Measurements from ENCODE around the gene SLC6A12.

Gene SLC6A12

GRCh38 chr12:177980-178828 lies 35.8 kb downstream of the SLC6A12 start:
- TF ChIP-seq GATA1 (IDR thresholded peaks at IDR 0.05; ENCODE audit: low read depth, low read length): no peak
- TF ChIP-seq POLR2A (IDR thresholded peaks at IDR 0.05; ENCODE audit: low read length): no peak

DNA sequence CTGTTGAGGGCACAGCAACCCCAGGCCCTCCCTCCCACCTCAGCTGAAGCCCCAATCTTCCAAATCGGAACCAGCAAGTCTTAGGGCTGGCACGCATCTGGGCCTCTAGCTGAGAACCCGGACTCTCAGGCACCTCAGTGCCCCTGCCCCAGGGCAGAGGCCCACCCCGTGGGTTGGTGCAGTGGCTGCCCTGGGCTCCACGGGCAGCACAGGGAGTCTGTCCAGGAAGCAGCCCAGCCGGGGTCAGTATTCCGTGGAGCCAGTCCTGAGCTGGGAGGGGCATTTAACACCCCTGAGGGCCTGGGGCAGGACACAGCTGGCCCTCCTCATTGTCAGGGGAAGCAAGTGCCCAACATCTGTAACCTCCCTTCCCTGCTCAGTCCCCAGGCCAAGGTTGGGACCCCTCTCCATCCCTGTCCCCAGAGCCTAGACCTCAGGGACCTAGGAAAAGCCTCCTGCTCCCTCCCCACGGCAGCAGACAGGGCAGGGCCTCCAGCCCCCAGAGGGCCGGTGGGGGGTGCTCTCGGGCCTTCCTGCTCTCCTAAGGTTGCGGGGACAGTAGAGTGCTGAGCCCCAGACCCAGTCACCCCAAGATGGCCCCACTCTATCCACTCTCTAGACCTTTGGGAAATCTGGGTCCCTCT lies 36.5 kb downstream of the SLC6A12 start:
- TF ChIP-seq POLR2A (IDR thresholded peaks at IDR 0.05; ENCODE audit: low read length) (no peak), GATA1 (IDR thresholded peaks at IDR 0.05; ENCODE audit: low read depth, low read length) (no peak)
- DNase-seq: no peak

More at GRCh38 chr12:177980-178828, 35.8 kb downstream of the SLC6A12 start:
- DNase-seq: no peak

DNA sequence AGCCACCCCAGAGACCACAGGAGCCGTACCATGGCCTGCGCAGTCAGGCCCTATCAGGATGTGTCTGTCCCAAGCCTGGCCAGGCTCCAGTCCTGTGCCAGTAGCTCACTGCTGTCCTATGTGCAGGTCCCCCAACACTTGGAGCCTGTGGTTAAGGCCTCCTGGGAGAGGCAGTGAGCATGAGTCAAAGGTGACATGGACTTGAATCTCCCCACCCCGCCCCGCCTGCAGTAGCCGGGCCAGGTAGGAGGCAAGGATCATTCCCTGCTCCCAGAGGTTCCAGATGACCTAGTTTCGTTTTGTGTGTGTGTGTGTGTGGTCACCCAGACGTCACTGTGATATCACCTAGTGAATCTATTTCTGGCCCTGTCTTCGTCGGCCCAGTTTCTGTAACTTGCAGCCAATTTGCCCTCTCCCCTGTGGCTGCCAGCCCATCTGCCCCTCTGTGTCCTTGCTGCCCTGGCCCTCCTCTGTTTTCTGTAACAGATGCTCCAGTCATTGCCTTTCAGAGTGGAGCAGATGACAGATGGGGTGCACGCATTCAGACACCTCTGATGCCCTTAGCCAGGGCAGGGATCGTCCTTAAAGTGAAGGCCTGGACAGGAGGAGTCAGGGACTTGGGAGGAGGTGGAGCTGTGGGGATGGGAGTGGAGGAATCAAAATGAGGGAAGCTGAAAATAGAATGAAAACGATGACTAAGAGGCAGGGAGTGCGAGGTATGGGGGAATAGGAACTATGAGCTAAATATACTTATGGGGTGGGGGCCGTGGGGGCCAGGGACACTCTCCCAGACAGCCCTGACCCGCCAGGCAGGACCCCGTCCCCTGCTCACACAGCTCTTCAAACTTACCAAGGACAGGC lies 37.4 kb downstream of the SLC6A12 start:
- TF ChIP-seq POLR2A (IDR thresholded peaks at IDR 0.05; ENCODE audit: low read length) (peak; percentile 34), GATA1 (IDR thresholded peaks at IDR 0.05; ENCODE audit: low read depth, low read length) (no peak)
- peak in 1 of 2 experiments; percentile 13 for DNase-seq

GRCh38 chr12:175759-176158 lies 38.2 kb downstream of the SLC6A12 start:
- TF ChIP-seq POLR2A (IDR thresholded peaks at IDR 0.05; ENCODE audit: low read length) (no peak), GATA1 (IDR thresholded peaks at IDR 0.05; ENCODE audit: low read depth, low read length) (no peak)
- DNase-seq: no peak

DNA sequence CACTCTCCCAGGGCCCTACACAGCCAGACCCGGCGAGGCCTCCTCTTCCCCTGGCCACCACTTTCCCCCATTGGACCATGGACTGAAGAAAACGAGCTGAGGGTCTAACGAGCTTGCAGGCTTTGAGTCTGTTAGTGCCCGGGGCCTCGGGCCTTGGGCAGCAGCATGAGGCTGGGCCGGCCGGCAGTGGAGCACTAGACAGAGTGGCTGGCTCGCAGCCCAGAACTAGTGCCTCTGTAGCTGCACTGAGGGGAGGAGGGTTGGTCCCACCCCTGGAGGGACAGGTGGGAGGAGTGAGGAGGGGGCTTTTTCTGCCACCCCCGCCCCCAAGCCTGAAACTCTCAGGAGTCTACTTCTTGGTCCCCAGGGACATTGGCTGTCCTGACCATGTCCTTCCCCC lies 38.7 kb downstream of the SLC6A12 start:
- peak; percentile 16 for TF ChIP-seq POLR2A (IDR thresholded peaks at IDR 0.05; ENCODE audit: low read length)
- no peak for TF ChIP-seq GATA1 (IDR thresholded peaks at IDR 0.05; ENCODE audit: low read depth, low read length)
- DNase-seq: peak in 1 of 2 experiments; percentile 18

DNA sequence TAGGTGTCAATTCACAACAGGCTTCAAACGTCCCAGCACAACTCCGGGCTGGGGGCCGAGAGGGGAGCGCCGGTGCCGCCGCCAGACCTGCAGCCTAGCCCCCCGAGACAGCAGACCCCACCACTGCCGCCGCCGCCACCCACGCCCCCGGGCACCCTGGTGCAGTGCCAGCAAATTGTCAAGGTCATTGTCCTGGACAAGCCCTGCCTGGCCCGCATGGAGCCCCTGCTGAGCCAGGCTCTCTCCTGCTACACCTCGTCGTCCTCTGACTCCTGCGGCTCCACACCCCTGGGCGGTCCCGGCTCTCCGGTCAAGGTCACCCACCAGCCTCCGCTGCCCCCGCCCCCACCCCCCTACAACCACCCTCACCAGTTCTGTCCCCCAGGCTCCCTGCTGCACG lies 39.4 kb downstream of the SLC6A12 start:
- TF ChIP-seq POLR2A (IDR thresholded peaks at IDR 0.05; ENCODE audit: low read length) (no peak), GATA1 (IDR thresholded peaks at IDR 0.05; ENCODE audit: low read depth, low read length) (no peak)
- DNase-seq: no peak

- no peak for DNase-seq
- TF ChIP-seq POLR2A (IDR thresholded peaks at IDR 0.05; ENCODE audit: low read length) (no peak), GATA1 (IDR thresholded peaks at IDR 0.05; ENCODE audit: low read depth, low read length) (no peak)
Measured at GRCh38 chr12:174124-174523, 39.8 kb downstream of the SLC6A12 start.

- peak in 1 of 2 experiments; percentile 35 for DNase-seq
- TF ChIP-seq GATA1 (IDR thresholded peaks at IDR 0.05; ENCODE audit: low read depth, low read length) (no peak), POLR2A (IDR thresholded peaks at IDR 0.05; ENCODE audit: low read length) (peak; percentile 56)
Measured at GRCh38 chr12:172732-173161, 41.2 kb downstream of the SLC6A12 start.

- DNase-seq: peak; percentile 73 to 87
- TF ChIP-seq POLR2A (IDR thresholded peaks at IDR 0.05; ENCODE audit: low read length) (peak; percentile 95), GATA1 (IDR thresholded peaks at IDR 0.05; ENCODE audit: low read depth, low read length) (no peak)
Measured at GRCh38 chr12:171743-172676, 41.9 kb downstream of the SLC6A12 start.

DNA sequence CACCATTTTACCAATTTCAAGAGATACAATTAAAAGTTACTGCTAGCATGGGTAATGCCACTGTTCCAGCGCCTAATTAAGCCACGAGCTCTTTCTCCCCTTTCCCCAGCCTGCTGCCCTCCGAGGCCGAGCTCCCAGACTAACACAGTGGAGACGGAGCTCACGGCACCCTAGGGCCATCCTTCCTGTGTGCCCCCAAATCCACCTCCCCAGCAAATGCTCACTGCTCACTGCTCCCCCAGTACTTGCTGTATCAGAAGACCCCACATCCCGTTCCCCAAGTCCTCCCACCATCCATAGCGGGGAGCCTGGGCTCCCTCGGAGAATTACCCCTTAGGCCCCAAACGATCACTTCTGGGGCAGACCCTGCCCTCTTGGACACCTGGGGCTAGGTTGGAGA lies 42.7 kb downstream of the SLC6A12 start:
- TF ChIP-seq GATA1 (IDR thresholded peaks at IDR 0.05; ENCODE audit: low read depth, low read length): no peak
- no peak for TF ChIP-seq POLR2A (IDR thresholded peaks at IDR 0.05; ENCODE audit: low read length)
- DNase-seq: no peak

DNA sequence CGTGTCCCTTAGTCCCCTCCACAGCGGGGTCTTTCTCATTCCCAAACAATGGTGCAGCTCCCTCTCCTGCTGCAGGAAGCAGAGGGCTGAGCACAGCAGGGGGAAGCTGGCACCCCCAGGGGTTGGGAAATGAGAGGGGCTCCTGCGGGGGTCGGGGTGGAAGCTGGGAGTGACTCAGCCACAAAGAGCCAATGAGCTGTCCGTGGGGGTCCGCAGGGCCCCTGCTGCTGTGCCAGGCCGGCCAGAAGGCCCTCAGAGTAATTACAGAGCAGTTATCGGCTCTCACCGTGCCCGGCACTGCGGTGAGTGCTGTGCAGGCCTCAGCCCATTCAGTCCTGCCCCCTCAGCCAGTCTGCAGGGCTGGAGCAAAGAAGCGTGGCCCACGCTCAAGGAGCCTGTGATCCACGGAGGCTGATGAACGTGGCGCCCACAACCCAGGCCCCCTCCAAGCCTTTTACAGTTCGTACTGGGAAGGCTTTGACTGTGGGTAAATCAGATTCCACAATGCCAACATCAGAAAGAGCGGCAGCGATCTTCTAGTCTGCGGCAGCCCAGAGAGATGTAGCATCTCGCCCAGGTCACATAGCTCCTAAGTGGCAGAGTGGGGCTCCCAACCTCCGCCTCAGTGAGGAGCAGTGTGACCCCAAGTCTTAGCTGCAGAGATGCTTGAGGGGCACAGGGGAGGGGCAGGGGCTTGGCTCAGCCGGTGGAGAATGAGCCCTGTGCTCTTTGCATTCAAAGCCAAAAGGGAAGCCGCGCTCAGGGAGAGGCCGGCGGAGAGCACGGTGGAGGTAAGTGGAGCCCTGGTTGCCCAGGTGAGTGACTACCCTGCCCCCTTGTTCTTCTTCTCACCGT lies 43.4 kb downstream of the SLC6A12 start:
- TF ChIP-seq GATA1 (IDR thresholded peaks at IDR 0.05; ENCODE audit: low read depth, low read length) (no peak), POLR2A (IDR thresholded peaks at IDR 0.05; ENCODE audit: low read length) (no peak)
- no peak for DNase-seq
